Activated T-cell treated with anti-CD3 and anti-CD28 coated beads, Interleukin-2, amount 50 U/mL, for 1 hour (primary cell): ENCODE data around the gene FKBP9.

Experiments used
- DNase-seq: peaks from one replicate; pipeline ENCODE4 v3.0.0-alpha.2; 2020

FKBP9 gene

DNA sequence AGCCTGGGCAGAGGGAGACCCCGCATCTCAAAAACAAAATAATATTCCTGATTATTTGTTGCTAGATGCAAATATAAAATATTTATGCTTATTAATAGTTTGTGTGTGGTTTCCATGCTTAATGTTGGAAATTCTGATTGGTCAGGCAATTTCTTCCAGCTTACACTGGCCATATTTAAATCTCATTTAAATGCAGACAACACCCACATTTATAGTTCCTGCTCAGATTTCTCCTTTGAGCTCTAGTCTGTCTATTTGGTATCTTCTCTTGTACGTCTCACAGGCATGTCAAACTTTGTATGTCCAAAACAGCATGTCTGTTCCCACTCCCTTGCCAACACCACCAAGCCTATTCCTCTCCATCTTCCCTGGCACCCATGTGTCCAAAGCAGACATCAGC, 52.5 kb downstream of the FKBP9 start:
- no peak for DNase-seq

DNA sequence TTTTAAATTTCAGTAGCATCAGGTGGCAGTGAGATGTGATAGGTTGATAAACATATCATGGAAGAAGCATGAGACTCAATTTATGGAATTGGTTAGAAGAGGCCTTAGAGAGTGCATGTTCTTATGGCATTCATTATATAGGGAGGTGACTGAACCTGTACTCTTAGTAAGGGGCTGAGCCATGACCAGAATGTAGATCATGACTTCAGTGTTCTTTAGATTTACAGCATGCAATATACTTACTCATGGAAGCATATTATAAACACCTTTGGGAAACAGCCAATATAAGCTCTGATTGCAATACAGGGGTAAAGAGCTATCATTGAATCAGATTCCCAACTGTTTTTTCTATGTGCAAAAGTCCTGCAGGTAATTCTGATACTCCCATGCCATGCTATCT, 55.1 kb downstream of the FKBP9 start:
- no peak for DNase-seq

DNA sequence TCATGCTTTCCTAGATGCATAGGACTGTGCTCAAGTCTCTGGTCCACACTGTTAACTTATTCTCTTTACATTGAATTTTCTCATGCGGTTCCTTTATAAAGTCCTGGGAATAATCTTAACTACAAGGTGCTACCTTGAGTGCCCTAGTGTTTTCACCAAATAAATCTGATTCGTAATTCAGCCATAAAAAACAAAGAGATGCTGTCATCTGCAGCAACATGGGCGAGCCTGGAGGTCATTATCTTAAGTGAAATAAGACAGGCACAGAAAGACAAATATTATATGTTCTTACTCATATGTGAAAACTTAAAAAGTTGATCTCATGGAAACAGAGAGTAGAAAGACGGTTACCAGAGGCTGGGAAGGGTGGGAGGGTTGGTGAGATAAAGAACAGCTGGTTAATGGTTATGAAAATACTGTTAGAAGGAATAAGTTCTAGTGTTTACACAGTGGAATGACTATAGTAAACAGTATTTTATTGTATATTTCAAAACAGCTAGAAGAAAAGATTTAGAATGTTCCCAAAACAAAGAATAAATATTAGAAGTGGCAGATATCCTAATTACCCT, 67.0 kb downstream of the FKBP9 start:
- no peak for DNase-seq

DNA sequence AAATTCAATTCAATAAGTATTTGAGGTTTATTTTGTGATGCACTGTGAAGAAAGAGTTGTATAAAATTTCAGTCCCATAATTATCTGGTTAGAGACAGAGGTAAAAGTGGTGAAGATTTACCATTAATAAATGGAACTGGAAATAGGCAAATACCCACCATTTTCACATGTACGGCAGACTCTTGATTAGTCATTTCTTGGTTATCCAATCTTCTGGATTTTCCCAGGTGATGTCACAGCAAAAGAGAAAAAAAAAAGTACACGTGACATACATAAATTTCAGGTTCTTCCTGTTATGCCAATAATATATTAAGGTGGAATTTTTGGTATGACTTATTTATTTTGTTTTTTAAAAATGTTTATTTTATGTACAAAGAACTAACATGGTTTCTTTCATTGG, 78.5 kb downstream of the FKBP9 start:
- no peak for DNase-seq

DNA sequence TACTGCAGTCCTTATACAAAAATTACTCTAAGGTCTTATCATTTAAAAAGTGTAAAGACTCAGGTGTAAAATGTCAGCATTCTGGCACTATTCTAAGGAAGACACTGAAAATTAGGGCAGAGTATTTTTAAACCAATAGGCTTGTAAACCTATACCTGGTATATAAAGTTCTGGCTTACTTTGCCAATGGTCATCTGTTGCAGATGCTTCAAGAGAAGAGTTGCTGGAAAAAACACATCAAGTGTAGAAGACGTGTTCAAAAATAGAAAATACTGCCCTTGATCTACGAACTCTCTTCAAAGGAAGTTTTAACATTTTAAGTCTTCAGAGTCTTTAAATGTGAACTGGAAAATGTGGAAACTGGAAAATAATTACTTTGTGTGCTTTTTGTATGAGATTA, 81.4 kb downstream of the FKBP9 start:
- no peak for DNase-seq

DNA sequence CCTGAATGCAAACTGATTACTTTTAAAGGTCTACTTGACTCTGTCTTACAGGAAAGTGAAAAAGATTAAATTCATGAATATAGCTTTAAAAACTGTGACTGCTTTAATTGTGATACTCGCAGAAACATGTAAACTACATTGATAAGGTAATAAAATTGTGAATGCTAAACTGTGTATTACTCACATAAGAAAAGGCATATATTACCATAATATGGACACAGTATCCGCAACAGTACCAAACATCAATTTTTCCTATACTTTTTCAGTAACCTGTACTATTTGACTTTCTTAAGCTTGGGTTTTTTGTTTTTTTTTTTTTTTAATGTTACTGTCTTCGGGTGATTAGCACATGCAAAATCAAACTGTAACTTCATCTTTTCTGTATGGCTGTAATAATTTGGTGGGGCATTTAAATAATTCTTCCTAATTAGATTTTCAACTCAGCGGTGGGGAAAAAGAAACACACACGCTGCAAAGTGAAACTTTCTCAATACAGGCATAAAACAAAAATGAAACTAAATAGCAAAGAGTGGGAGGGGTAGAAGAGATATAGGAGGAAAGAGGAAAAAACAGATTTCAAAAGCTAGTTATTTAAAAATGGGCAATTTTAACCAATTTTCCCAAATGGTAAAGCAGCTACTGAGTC, 82.1 kb downstream of the FKBP9 start:
- no peak for DNase-seq

DNA sequence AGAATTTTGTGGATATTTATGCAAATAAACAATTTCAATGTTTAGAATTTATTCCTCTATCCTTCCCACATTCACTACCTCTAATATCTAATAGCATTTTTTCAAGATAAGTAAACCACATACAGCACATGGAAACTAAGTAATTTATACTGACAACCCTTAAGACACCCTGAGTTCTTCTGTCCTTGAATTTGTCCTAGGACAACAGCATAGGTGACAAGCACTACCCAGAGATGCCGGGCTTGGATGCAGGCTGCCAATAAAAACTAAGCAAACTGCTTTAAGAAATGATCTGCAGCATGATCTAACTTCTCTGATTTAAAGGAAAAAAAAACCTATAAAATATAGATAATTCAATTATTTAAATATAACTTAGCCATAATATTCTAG, 82.7 kb downstream of the FKBP9 start:
- no peak for DNase-seq

DNA sequence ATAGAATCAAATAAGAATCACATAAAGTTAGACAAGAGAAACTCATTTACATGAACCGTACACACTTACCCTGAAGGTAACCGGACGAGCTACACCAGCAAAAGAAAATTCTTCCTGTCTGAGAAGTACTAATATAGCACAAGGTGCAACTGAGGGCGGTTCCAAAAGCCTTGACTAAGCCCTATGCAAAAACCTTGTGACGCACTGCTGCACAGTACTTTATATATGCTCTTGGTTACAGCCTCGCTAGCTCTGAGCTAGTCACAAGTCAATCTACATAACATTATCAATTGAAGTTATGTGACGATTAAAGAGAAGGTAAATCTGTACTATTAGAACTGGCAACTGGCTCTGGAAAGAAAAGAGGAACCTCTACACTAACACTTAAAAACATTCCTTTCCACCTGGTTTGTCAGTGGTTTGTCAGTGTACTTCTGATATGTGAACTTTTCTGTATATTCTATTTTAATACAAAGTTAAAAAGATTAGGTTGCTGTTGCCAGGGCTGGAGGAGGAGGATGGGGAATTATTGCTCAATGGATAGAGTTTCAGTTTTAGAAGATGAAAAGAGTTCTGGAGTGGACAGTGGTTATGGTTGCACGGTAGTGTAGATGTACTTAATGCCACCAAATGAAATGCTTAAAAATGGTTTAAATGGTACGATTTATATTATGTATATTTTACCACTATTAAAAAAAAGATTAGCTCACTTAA, 83.7 kb downstream of the FKBP9 start:
- peak; percentile 46 for DNase-seq

DNA sequence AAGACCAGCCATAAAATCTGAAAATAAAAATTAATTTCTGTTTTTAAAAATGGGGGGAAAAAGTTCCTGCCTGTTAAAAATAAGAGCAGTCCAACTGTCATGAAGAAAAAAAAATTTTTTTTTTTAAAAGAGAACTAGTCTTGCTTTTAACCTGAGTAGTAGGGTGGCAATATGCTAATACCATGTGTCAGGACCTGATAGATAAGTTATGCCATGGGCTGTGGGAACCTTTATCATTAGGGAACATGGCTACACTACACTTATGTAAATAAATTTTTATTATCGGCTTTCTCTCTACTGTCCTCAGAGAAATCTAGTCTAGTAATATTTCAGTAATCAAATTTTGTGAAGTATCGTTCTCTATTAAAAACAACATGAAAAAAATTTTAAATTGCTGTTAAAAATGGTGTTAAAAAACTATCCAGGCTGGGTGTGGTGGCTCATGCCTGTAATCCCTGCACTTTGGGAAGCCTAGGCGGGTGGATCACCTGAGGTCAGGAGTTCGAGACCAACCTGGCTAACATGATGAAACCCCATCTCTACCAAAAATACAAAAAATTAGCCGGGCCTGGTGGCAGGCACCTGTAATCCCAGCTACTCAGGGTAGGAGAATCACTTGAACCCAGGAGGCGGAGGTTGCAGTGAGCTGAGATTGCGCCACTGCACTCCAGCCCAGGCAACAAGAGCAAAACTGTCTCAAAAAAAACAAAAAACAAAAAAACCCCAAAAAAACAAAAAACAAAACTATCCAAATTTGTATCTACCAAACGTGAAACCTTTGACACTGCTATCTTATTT, 84.6 kb downstream of the FKBP9 start:
- no peak for DNase-seq

DNA sequence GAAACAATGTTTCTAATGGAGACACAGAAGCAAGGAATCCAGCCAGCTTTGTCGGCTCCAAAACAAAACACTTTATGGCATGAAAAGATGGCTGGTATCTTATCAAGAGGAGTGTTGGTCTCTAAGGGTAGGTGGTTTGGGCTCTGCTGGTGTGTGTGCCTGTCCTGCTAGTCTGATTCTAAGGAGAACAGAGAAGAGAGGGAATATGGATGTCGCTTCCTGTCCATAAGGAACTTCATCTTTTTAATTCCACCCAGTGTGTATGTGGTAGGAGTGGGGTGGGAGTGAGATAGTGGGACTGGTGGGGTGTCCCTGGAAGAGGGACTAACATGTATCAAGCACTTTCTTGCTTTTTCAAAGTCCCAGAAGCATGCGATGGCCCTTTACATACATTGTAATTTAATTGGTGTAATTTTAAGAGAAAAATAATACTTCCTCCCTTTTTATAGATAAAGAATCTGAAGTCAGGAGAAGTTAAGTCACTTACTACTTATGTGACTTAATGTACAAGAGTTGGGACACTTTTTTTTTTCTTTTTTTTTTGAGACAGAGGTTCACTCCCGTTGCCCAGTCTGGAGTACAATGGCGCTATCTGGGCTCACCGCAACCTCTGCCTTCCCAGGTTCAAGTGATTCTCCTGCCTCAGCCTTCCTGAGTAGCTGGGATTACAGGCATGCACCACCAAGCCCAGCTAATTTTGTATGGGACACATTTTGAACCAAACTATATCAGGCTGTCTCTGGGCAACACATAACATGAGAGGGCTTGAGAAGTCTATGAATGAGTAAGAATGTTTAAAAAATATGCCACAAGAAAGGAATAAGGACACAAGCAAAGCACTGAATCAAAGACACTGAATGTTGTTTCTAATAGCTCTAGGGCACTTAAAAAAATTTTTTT, 86.5 kb downstream of the FKBP9 start:
- no peak for DNase-seq

DNA sequence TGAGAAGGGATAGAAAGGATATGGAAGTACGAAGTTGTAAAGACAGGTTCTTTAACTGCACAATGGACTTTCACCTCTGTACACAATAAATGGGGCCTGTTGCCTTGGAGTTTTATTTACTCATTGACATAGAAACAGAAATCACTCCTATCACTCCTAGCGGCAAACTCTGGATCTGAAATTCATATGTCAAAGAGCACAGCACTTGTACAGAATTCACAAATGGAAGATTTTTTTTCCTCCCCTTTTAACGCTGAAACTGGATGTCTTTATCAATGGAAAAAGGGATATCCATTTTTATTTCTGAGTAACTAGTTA, 87.1 kb downstream of the FKBP9 start:
- DNase-seq, result no peak

DNA sequence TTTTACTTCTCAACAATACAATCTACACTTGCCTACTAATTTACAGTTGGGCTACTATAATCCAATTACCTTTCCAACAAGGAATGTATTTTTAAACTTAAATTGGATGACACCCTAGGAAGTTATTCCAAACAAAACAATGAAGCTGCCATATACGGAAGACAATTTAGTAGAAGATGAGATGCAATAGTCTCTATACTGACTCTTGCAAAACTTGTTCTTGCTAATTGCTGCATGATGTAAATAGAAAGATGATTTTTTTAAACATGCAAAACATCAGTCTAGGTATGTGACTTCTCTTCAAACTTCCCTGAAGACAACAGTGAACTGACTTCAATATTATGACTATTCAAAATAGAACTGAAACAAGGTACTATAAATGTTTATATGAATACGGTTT, 87.7 kb downstream of the FKBP9 start:
- no peak for DNase-seq

DNA sequence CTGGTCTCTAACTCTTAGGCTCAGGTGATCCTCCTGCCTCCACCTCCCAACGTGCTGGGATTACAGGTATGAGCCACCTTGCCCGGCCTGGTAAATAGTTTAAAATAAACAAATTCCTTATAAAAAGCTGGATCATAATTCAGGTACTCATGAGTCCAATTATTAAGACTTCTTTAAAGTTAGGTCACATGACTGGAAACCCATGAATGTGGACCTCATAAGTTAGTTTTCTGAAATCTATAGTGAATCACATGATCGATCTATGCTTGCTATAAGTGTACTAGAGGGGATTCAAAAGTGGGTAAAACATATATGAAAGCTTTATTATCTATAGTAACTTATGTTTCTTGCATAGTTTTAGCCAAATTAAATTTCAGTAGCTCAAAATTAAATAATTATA, 91.0 kb downstream of the FKBP9 start:
- DNase-seq, result no peak

DNA sequence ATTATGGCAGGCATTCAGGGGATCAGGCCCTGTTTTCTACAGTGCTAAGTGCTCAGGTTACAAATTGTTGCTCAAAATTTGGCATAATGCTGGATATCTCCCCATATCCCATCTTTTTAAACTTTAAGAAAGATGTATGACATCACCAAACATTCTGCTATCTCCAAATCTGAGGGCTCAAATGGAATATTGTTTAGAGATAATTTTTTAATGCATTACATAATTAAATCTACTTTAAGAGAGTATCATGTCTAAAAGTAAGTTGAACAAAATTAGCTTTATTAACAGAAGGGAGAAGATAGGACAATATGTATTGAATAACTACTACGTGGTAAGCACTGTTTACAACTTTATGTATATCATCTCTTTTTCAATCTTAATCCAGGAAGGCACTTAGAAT, 91.5 kb downstream of the FKBP9 start:
- DNase-seq, result no peak

DNA sequence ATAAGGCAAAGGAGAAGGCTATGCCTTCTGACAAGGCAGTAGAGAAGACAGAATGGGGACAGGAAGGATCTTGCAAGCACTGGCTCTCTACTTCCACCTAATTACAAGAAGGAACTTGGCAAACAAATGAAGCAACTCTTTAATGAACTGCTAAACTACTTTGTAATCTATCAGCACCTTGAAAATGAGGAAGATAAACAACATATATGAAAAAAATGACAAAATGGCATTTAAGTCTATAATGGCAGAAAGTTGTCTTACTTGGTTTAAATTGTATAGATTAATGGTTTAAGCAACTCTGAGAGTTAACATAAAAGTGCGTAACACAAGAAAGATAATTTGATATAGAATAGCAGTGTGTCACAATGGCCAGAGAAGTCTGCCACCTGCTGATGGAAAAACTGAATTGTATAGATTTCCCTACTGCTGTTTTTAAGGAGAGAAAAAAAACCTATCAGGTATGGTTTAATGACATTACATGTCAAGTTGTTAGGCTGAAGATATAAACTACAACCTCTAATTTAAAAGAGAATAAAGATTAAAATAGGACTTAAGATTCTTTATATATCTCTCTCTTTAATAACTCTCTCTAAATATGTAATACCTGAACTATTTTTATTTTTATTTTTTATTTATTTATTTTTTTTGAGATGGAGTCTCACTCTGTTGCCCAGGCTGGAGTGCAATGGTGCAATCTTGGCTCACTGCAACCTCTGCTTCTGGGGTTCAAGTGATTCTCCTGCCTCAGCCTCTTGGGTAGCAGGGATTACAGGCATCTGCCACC, 93.5 kb downstream of the FKBP9 start:
- DNase-seq, result no peak

DNA sequence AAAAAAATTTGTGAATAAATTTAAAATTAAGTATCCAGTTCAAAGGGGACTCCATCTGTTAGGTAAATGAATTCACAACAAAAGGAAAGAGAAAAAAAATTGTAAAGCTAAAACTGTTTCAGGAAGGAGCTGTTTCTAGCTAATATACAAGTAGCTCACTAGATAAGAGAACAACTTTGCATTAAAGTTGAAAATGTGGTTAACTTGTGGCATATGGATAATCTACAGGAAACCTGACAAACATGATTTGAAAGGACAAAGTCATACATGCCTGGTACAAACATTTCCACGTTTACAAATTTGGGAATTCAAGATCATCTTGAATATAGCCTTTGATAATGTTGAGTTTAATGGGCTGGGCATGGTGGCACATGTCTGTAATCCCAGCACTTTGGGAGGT, 96.5 kb downstream of the FKBP9 start:
- no peak for DNase-seq

DNA sequence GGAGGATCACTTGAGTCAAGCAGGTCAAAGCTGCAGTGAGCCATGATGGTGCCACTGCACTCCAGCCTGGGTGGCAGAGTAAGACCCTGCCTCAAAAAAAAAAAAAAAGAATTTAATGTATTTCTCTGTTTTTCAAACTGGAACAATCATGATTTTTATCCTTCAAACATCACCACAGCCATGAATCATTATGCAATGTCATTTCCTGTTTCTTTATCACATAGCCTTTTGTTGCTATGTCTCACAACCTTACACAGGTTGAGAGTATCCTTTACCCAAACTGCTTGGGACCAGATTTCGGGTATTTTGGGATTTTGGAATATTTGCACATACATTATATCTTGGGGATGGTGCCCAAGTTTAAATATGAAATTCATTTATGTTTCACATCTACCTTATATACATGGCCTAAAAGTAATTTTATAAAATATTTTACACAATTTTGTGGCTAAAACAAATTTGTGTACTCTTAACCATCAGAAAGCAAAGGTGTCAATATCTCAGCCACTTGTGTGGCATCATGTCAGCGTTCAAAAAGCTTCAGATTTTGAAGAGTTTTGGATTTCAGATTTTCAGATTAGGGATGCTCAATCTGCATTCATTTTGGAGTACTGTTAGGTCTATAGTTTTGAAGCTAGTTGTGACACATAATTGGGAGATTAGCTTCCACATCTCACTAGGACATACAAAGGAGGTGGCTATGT, 97.2 kb downstream of the FKBP9 start:
- DNase-seq, result no peak

DNA sequence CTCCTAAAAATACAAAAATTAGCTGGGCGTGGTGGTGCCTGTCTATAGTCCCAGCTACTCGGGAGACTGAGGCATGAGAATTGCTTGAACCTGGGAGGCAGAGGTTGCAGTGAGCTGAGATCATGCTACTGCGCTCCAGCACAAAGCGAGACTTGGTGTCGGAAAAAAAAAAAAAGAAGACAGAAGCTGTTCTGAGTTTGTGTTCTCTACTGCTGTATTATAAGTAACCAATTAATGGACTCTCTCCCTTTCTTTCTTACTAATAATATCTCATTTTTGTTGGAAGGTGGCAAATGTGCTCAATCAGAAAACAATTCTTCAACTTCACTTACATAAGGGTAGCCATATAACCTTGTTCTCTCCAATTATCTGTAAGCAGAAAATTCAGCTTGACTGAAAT, 97.9 kb downstream of the FKBP9 start:
- DNase-seq, result no peak
